HEK293T (cell line): ENCODE measurements around the gene FHIT.

ENCODE experiments used
- CTCF ChIA-PET: fragments of 350-600 bp; formaldehyde crosslinking; extraction: SDS; loops from one replicate; lab custom pipeline; 2021; ENCODE audit warnings: antibody characterized with exemption, inconsistent platforms; lab: Yijun Ruan, JAX
- POLR2A ChIA-PET: fragments of 350-600 bp; formaldehyde crosslinking; extraction: SDS; loops from one replicate; lab custom pipeline; 2020; ENCODE audit warnings: antibody characterized with exemption, inconsistent platforms; lab: Yijun Ruan, JAX
- DNase-seq: peaks from one replicate; pipeline ENCODE4 v3.0.0; 2012; ENCODE audit warnings: mixed read lengths; ENCODE audit errors: extremely low spot score
- ARNT ChIP-seq: fragments of 450-650 bp; IDR thresholded peaks from 2 replicates; pipeline ENCODE4 v1.6.1; 2017; ENCODE audit warnings: mild to moderate bottlenecking
- BHLHE40 ChIP-seq: fragments of 450-650 bp; IDR thresholded peaks from 2 replicates; pipeline ENCODE4 v1.6.1; 2016; ENCODE audit warnings: mild to moderate bottlenecking, moderate library complexity, borderline replicate concordance
- CTBP1 ChIP-seq: fragments of 450-650 bp; IDR thresholded peaks from 2 replicates; pipeline ENCODE4 v1.6.1; 2016; ENCODE audit warnings: borderline replicate concordance
- ELF4 ChIP-seq: fragments of 450-650 bp; IDR thresholded peaks from 2 replicates; pipeline ENCODE4 v1.6.1; 2017; ENCODE audit warnings: antibody characterized with exemption
- FOXA1 ChIP-seq: fragments of 450-650 bp; IDR thresholded peaks from 2 replicates; pipeline ENCODE4 v1.6.1; 2016; ENCODE audit warnings: mild to moderate bottlenecking
- FOXK2 ChIP-seq: fragments of 450-650 bp; IDR thresholded peaks from 2 replicates; pipeline ENCODE4 v1.6.1; 2016; ENCODE audit warnings: mild to moderate bottlenecking
- FOXM1 ChIP-seq: fragments of 450-650 bp; IDR thresholded peaks from 2 replicates; pipeline ENCODE4 v1.6.1; 2017; ENCODE audit warnings: mild to moderate bottlenecking, borderline replicate concordance
- HDGF ChIP-seq: fragments of 450-650 bp; IDR thresholded peaks from 2 replicates; pipeline ENCODE4 v1.6.1; 2017; ENCODE audit warnings: antibody characterized with exemption, borderline replicate concordance
- L3MBTL2 ChIP-seq: fragments of 450-650 bp; conservative IDR thresholded peaks from 2 replicates; pipeline ENCODE4 v1.6.1; 2016; ENCODE audit warnings: mild to moderate bottlenecking
- LEF1 ChIP-seq: fragments of 450-650 bp; IDR thresholded peaks from 2 replicates; pipeline ENCODE4 v1.6.1; 2017; ENCODE audit warnings: mild to moderate bottlenecking, borderline replicate concordance
- NFRKB ChIP-seq: fragments of 450-650 bp; IDR thresholded peaks from 2 replicates; pipeline ENCODE4 v1.6.1; 2016; ENCODE audit warnings: mild to moderate bottlenecking, moderate library complexity
- SP1 ChIP-seq: fragments of 450-650 bp; IDR thresholded peaks from 2 replicates; pipeline ENCODE4 v1.6.1; 2017
- SUZ12 ChIP-seq: fragments of 450-650 bp; IDR thresholded peaks from 2 replicates; pipeline ENCODE4 v1.6.1; 2016; ENCODE audit warnings: mild to moderate bottlenecking
- TARDBP ChIP-seq: fragments of 450-650 bp; IDR thresholded peaks from 2 replicates; pipeline ENCODE4 v1.6.1; 2016
- ZNF384 ChIP-seq: fragments of 450-650 bp; IDR thresholded peaks from 2 replicates; pipeline ENCODE4 v1.6.1; 2016
- TF ChIP-seq, protein P1 (sequence below): fragments of 450-650 bp; IDR thresholded peaks from 2 replicates; pipeline ENCODE4 v1.6.1; 2016

FHIT gene

DNA sequence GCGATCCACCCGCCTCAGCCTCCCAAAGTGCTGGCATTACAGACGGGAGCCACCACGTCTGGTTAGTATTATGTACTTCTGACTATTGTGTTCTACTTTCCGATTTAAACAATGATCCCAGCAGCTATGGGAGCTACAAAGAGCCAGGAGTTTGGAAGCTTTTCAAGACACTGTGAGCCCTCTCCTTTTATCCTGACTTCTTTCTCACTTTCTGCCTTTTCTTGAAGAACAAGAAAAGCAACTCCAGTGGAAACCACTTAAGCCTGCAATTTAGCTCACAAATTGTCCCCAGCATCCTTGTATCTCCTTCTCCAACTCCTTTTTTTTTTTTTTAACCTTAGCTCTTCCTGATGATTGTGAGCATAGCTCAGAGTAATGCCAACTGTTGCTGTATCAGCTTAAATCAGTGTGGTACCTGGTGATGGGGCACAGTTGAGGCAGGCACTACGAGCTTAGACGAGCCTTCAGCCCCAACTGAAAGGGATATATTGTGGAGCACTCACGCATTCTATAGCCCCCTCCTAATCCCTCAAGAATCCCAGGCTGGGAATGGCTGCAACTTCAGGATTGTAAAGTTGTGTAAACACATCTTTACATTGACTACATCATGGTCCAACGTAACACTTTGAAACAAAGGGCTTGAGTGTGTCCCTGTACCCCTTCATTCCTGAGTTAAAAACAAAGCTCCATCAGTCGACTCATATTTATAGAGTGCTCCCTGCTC is 677.0 kb downstream of the FHIT start:
- DNase-seq: no peak
- POLR2A ChIA-PET: no interaction called here
- CTCF ChIA-PET: interaction anchor here (1.1 kb wide), 1 partner anchor 170 kb away, joined by 3 read pairs; no protein-coding TSS in a partner anchor

DNA sequence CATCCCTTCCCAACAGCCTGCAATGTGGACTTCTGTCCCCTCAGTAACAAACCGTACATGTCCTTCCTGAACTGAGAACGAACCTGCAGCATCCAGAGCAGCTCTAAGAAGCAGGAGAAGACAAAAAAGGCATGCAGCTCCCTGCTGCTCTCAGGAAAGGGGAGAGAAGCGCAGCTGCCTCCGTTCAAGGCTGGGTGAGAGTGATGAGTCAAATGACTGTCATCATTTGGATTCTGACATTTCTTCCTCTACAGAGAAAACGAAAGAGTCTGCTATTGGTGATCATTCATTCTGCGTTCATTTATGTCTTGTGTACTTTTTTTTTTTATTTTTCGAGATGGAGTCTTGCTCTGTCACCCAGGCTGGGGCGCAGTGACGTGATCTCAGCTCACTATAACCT is 677.8 kb downstream of the FHIT start:
- no peak for DNase-seq
- TF ChIP-seq SP1 (no peak), FOXK2 (no peak), BHLHE40 (no peak), SUZ12 (no peak), ARNT (no peak), NFRKB (no peak), LEF1 (no peak), FOXM1 (no peak), HDGF (no peak), FOXA1 (no peak)
- CTCF ChIA-PET: interaction anchor here (1.1 kb wide), 1 partner anchor 169 kb away, joined by 3 read pairs; no protein-coding TSS in a partner anchor
- POLR2A ChIA-PET: no interaction called here

More for the DNA sequence above, 677.0 kb downstream of the FHIT start:
- TF ChIP-seq FOXK2 (no peak), HDGF (no peak), FOXA1 (no peak), ZNF384 (no peak), BHLHE40 (no peak), LEF1 (no peak), ARNT (no peak), L3MBTL2 (no peak), TARDBP (no peak), SUZ12 (no peak), SP1 (no peak), FOXM1 (no peak), NFRKB (no peak), ELF4 (no peak), CTBP1 (no peak)
- TF ChIP-seq, protein P1, sequence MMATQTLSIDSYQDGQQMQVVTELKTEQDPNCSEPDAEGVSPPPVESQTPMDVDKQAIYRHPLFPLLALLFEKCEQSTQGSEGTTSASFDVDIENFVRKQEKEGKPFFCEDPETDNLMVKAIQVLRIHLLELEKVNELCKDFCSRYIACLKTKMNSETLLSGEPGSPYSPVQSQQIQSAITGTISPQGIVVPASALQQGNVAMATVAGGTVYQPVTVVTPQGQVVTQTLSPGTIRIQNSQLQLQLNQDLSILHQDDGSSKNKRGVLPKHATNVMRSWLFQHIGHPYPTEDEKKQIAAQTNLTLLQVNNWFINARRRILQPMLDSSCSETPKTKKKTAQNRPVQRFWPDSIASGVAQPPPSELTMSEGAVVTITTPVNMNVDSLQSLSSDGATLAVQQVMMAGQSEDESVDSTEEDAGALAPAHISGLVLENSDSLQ: no peak

DNA sequence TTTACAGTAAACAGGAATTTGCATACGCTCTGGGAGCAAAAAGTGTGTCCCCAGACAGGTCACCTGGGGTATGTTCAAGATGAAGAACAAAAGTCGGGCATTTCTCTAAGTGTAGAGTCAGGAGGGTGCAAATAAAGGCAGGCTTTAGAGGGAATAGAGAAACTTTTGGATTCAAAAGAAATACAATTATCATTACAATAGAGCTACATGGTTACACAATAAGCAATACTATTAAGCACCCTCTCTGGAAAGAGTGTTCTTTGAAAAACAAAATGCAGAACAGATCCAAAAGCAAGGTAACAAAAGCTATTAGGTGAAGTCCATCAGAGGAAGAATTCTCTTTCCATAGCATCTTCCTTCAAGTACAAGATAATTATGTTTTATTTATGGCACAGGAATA is 679.7 kb downstream of the FHIT start:
- no peak for TF ChIP-seq HDGF
- TF ChIP-seq BHLHE40: no peak
- TF ChIP-seq CTBP1: no peak
- TF ChIP-seq L3MBTL2: no peak
- TF ChIP-seq, protein P1: no peak
- TF ChIP-seq ELF4: no peak
- no peak for TF ChIP-seq NFRKB
- no peak for TF ChIP-seq FOXA1
- no peak for TF ChIP-seq ZNF384
- no peak for TF ChIP-seq ARNT
- no peak for TF ChIP-seq SUZ12
- no peak for TF ChIP-seq LEF1
- no peak for TF ChIP-seq TARDBP
- no peak for TF ChIP-seq FOXM1
- CTCF ChIA-PET: no interaction called here
- POLR2A ChIA-PET: no interaction called here
- DNase-seq: no peak

DNA sequence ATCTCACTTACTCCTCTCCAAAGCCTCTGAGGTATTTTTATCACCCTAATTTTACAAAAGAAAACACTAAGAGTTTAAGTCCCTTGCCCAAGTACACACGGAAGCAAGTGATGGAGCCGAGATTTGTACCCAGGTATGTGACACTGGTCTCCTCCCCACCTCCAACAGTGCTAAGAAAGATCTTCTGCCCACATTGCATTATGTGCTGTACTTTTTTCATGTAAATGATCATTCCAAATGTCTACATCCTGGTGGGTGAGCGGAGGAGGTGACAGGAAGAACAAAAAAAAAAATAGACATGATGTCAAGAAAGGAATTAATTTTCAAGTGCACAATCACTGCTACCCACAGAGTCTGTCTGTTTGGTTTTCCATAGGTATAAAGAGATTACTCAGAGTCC is 694.1 kb downstream of the FHIT start:
- TF ChIP-seq SP1 (no peak), FOXM1 (no peak), FOXK2 (no peak)
- ChIA-PET CTCF (no interaction called here), POLR2A (no interaction called here)
- no peak for DNase-seq

DNA sequence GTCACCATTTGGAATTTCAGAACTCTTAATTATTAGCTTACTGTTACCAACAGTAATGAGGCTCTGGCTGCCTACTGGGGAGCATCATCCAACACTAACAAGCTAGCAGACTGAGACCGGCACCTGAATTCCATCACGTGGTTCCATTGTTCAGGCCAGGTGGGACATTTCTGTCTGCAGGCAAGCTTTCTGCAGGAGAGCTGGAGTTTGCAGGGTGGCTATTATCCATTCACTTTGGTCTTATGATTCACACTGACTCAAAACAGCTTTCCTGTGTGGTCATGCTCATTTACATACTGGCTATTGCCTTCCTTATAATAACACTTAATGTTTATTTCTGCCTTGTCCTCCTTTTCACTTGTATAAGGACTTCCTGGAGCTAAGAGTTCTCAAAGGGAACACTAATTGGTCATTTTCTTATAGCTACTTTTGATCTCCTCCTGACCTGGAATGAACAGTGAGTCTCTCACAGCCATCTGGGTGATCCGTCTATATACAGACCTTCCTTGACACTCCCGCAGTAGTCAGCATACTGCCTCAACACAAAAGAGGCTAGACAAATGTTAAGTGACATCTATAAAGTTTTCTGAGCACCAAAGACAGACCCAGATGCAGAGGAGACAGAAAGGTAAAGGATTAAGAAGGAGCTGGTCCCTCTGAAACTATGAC is 695.4 kb downstream of the FHIT start:
- POLR2A ChIA-PET: no interaction called here
- no peak for DNase-seq

More for the DNA sequence above, 695.4 kb downstream of the FHIT start:
- TF ChIP-seq BHLHE40 (no peak), LEF1 (no peak), CTBP1 (no peak), SUZ12 (no peak), FOXM1 (no peak), FOXK2 (no peak), HDGF (no peak), FOXA1 (no peak), SP1 (no peak), ARNT (no peak), TARDBP (no peak), ZNF384 (no peak), L3MBTL2 (no peak), NFRKB (no peak), ELF4 (no peak)
- TF ChIP-seq, protein P1: no peak
- CTCF ChIA-PET: no interaction called here
